NCI-H128 (cell line): ENCODE data around the gene RXFP1.

ENCODE experiments used
- DNase-seq: peaks from one replicate; lab custom pipeline; 2025; ENCODE audit not compliant: unreplicated experiment; lab: John Stamatoyannopoulos, UW

Gene RXFP1

DNA sequence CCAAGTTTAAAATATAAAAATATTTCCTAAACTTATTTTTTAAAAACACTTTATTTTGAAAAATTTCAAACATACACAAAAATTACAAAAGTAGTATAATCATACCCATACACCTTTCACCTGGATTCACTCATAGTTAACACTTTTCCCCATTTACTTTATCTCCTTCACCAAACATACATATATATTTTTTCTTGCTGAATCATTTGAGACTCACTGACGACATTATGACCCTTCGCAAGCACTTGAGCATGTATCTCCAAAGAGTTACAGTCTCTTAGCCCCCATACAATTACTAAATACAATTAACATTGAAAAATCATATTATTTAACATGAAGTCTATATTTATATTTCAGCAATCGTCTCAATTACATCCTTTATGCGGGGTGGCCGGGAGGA, 19.8 kb downstream of the RXFP1 start:
- DNase-seq = no peak

DNA sequence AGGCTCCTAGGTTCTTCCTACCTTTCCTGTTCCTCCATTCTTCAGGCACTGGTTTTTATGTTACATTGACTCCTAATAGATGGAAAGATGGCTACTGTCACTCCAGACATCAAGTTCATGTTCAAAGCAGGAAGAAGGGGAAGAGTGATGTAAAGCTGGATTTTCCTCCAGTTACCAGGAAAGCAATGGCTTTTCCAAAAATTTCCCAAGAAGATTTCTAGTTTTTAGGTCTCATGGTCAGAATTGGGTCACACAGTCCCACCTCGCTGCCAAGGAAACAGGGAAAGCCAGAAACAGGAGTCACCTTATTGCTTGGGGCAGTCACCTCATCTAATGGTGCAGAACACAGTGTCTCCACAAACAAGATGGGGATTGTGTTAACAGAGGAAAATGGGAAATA, 21.5 kb downstream of the RXFP1 start:
- DNase-seq = no peak

- no peak for DNase-seq
Observed at GRCh38 chr4:158544141-158544540, 22.5 kb downstream of the RXFP1 start.

DNA sequence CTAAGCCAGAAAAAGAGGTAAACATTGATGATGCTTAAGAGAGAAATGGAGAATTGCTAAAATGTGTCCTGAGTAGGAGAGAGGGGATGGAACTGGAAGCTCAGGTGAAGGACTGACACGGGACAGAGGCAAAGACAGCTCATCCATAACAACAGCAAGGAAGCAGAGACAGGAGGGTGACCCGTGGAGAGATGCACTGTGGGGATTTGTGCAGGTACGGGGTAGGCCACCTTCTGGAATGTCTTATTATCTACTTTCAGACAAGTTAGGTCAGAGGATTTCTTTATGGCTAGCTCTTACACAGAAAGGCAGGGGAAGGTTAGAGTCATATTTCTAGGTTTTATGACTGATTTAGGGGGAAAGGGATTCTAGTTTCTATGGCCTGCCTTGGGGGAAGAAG, 31.7 kb downstream of the RXFP1 start:
- DNase-seq = no peak

GRCh38 chr4:158560284-158560683, 38.6 kb downstream of the RXFP1 start:
- no peak for DNase-seq

DNA sequence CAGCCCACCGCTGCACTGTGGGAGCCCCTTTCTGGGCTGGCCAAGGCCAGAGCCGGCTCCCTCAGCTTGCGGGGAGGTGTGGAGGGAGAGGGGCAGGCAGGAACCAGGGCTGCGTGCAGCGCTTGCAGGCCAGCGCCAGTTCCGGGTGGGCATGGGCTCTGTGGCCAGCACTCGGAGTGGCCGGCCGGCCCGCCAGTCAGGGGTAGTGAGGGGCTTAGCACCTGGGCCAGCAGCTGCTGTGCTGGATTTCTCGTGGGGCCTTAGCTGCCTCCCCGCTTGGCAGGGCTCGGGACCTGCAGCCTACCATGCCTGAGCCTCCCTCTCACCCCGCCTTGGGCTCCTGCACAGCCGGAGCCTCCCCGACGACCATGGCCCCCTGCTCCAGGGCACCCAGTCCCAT, 45.2 kb downstream of the RXFP1 start:
- DNase-seq = no peak

DNA sequence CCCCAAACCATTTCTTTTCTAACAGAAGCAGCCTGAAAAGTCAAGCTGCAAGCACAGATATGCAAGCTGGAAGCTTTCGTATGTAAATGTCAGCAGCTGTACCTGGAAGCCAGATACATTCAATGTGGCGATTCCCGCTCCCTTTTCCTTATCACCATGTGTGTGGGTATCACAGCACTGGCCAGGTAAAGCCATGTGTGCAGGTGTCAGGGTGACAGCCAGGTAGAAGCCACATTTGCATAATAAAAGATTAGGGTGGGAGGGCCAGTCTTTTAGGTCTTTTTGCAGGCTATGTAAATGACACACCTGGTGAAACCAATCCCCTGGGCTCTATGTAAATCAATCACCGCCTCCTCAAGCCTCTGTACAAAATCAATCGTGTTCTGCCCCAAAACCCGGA, 50.1 kb downstream of the RXFP1 start:
- DNase-seq = no peak

GRCh38 chr4:158572608-158573007, 50.9 kb downstream of the RXFP1 start:
- DNase-seq = no peak

GRCh38 chr4:158578476-158578875, 56.8 kb downstream of the RXFP1 start:
- DNase-seq = no peak

DNA sequence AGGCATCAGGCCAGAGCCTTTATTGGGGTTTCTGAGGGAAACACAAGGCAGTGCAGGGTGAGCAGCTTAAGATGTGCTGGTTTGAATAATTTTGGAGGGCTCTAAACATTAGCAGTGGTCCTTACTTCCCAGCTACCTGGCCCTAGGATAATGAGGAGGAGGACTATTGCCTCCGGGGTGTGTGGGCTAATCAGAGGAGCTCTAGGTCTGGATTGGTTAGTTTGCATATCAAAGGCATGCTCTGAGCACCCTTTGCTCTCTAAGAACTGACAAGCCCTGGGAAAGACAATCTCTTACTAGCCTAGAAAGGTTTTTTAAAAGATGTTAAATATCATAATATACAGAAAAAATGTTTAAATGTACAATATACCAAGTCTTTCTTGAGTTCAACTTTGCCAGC, 58.4 kb downstream of the RXFP1 start:
- DNase-seq = no peak

GRCh38 chr4:158581161-158581560, 59.5 kb downstream of the RXFP1 start:
- no peak for DNase-seq

DNA sequence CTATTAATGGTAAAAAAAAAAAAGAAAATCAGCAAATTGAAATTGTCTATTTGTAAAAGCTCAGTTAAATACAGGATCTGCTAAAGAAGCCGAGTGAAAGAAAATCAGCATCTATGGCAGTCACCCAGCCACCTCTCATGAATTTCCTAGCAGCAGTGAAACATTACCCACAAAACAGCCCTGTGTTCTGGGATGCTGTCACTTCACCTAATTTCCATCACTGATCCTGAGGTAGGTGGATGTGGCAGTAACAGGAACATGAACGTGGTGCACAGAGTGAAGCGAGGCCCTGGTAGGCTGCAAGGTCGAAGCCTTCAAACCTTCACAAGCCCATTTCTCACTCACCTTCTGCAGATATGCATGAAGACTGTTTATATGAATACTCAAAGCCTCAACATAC, 65.2 kb downstream of the RXFP1 start:
- no peak for DNase-seq

DNA sequence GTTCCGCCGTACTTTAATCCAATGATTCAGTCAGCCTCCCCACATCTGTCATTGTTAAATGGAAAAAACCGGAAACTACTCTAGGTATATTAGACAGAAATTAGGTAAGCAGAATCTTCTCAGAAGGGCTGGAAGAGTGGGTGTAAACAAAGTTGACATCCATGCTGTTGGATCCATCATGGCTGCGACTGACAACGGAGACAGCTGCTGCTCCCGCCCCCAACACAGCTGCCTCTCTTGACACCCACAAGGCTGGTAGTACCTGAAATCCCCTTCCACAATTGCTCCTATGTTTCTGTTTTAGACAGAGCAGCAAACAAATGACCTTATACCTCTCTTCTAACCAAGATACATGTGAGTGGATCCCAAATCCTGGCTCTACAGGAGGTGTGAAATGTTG, 66.6 kb downstream of the RXFP1 start:
- no peak for DNase-seq

DNA sequence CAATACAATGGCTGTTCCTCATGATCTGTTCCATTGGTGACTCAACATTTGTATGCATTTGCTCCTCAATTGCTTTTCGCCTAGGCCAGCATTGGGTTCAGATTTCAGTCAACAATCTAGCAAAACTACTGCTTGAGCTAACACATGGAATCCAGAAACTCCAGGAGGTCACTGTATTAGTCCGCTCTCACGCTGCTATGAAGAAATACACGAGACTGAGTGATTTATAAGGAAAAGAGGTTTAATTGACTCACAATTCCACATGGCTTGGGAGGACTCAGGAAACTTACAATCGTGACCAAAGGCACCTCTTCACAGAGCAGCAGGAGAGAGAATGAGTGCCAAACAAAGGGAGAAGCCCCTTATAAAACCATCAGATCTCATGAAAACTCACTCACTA, 67.1 kb downstream of the RXFP1 start:
- DNase-seq = no peak

DNA sequence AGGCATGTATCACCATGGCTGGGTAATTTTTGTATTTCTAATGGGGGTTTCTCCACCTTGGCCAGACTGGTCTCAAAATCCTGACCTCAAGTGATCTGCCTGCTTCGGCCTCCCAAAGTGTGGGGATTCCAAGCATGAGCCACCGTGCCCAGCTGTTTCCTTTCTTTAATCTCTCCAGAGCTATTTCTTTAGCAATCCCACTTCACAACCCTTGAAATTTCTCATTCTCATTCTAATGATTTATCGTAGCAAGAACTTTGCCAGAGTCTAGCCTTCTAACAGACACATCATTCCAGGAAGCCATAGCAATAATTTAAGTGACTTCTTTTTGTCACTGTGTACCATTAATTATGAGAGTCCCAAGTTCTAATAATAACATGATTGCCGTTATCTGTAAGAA, 68.6 kb downstream of the RXFP1 start:
- DNase-seq = no peak

GRCh38 chr4:158590824-158591223, 69.1 kb downstream of the RXFP1 start:
- DNase-seq = no peak

GRCh38 chr4:158597879-158598596, 76.4 kb downstream of the RXFP1 start:
- no peak for DNase-seq

DNA sequence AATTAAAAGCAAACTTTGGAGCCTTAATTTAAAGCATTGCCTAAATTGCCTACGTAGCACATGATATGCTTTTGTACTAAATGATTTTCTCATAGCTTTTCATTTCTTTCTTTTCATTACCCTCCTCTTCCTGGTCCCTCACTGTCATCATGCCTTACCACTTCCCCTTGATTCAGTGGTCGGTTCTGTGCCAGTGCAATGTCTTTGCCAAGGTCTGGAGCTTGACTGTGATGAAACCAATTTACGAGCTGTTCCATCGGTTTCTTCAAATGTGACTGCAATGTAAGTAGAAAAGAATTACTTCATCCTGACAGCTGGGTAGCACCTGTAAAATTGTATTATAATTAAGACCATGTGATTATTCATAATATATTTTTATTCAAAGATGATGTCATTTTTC, 77.5 kb downstream of the RXFP1 start:
- DNase-seq = no peak

GRCh38 chr4:158599765-158600498, 78.2 kb downstream of the RXFP1 start:
- DNase-seq = no peak

- no peak for DNase-seq
Observed at GRCh38 chr4:158604369-158604768, 82.7 kb downstream of the RXFP1 start.

DNA sequence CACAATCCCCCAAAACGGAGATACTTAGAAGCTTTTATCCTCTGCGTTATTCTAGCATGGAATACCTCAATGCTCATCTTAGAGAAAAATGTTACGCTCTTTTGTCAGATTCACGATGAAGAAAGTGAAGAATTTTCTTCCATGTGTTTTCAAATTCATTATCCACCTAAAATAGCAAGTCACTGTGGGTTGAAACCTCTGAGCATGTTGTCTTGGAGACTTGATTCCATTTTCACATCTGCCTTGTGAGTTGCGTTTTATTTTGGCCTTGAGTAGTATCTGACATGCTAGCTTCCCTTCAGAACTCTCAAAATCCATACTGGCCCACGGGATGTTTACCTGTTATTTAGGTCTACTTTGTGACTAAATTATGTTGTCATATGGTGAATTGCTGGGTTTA, 83.7 kb downstream of the RXFP1 start:
- DNase-seq = no peak

DNA sequence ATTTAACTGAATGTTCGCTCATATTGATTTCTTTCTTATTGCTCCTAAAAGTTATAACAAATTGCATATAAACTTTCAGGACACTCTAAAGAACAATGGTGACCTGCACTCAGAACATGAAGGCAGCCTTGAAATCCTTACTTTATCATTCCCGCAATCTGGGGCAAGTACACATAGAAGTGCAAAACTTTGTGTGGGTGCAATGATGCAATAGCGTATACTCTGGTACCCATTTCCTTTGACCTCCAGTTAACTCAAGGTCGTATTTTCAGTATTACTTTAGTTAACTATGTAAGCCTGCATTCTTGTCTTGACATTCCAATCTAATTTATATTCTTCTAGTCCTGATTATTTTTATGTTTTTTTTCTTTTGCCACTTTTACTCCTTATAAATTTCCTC, 85.3 kb downstream of the RXFP1 start:
- DNase-seq = no peak

- DNase-seq = no peak
Observed at GRCh38 chr4:158609116-158609515, 87.4 kb downstream of the RXFP1 start.
